Measurements from ENCODE around the gene SLC6A8. TPM values are rescaled to one million over a fixed set of nuclear protein-coding genes. Genes with fewer than 3 reads are reported as not detected.

SLC6A8 gene
- total RNA-seq, 1 experiment from 2014 or later, result 27.4 TPM

- CTCF ChIA-PET, result no interaction called here
- Mint-ChIP-seq H3K9me3 (ENCODE audit: low read depth, unreplicated experiment) (no peaks in the 10 kb centered on the region), H3K36me3 (ENCODE audit: insufficient read depth, unreplicated experiment) (peaks cover 44% of the 10 kb centered on the region), H3K27me3 (ENCODE audit: unreplicated experiment) (no peaks in the 10 kb centered on the region), H3K4me1 (ENCODE audit: low read depth, unreplicated experiment) (peaks cover 20% of the 10 kb centered on the region), H3K27ac (ENCODE audit: unreplicated experiment) (no peak overlapping the region), H3K4me3 (ENCODE audit: low read depth, unreplicated experiment) (peak overlapping the region; percentile 84)
- TF ChIP-seq CTCF (IDR thresholded peaks at IDR 0.05; ENCODE audit: unreplicated experiment), result no peak
- BruUV-seq (replicated peaks), result TSS peak; percentile 24
- intact Hi-C loops (cut with micrococcal nuclease; ENCODE audit: unreplicated experiment), result no loop called here
- DNase-seq, result no peak
These were observed 37.5 kb downstream of the SLC6A8 start for GRCh38 chrX:153725039-153725831.

- Mint-ChIP-seq H3K4me3 (ENCODE audit: low read depth, unreplicated experiment) (peak overlapping the region; percentile 45), H3K9me3 (ENCODE audit: low read depth, unreplicated experiment) (no peaks in the 10 kb centered on the region)
- BruUV-seq (replicated peaks), result no TSS peak
These were observed 38.1 kb downstream of the SLC6A8 start for GRCh38 chrX:153725832-153726285.

GRCh38 chrX:153726286-153727122 lies 38.8 kb downstream of the SLC6A8 start:
- TF ChIP-seq CTCF (IDR thresholded peaks at IDR 0.05; ENCODE audit: unreplicated experiment), result no peak
- Mint-ChIP-seq H3K27me3 (ENCODE audit: unreplicated experiment) (no peaks in the 10 kb centered on the region), H3K4me3 (ENCODE audit: low read depth, unreplicated experiment) (peak overlapping the region; percentile 50), H3K4me1 (ENCODE audit: low read depth, unreplicated experiment) (peaks cover 26% of the 10 kb centered on the region), H3K27ac (ENCODE audit: unreplicated experiment) (peak overlapping the region; percentile 54), H3K36me3 (ENCODE audit: insufficient read depth, unreplicated experiment) (peaks cover 49% of the 10 kb centered on the region), H3K9me3 (ENCODE audit: low read depth, unreplicated experiment) (peaks cover 3% of the 10 kb centered on the region)
- CTCF ChIA-PET, result no interaction called here
- intact Hi-C loops (cut with micrococcal nuclease; ENCODE audit: unreplicated experiment), result no loop called here
- DNase-seq, result peak; percentile 36
- no TSS peak for BruUV-seq (replicated peaks)

More at GRCh38 chrX:153725832-153726285, 38.1 kb downstream of the SLC6A8 start:
- CTCF ChIA-PET, result no interaction called here
- H3K27me3 Mint-ChIP-seq (ENCODE audit: unreplicated experiment), result no peaks in the 10 kb centered on the region
- no peak overlapping the region for H3K27ac Mint-ChIP-seq (ENCODE audit: unreplicated experiment)
- TF ChIP-seq CTCF (IDR thresholded peaks at IDR 0.05; ENCODE audit: unreplicated experiment), result no peak
- no peak for DNase-seq
- intact Hi-C loops (cut with micrococcal nuclease; ENCODE audit: unreplicated experiment), result no loop called here
- H3K4me1 Mint-ChIP-seq (ENCODE audit: low read depth, unreplicated experiment), result peaks cover 23% of the 10 kb centered on the region
- H3K36me3 Mint-ChIP-seq (ENCODE audit: insufficient read depth, unreplicated experiment), result peaks cover 48% of the 10 kb centered on the region

DNA sequence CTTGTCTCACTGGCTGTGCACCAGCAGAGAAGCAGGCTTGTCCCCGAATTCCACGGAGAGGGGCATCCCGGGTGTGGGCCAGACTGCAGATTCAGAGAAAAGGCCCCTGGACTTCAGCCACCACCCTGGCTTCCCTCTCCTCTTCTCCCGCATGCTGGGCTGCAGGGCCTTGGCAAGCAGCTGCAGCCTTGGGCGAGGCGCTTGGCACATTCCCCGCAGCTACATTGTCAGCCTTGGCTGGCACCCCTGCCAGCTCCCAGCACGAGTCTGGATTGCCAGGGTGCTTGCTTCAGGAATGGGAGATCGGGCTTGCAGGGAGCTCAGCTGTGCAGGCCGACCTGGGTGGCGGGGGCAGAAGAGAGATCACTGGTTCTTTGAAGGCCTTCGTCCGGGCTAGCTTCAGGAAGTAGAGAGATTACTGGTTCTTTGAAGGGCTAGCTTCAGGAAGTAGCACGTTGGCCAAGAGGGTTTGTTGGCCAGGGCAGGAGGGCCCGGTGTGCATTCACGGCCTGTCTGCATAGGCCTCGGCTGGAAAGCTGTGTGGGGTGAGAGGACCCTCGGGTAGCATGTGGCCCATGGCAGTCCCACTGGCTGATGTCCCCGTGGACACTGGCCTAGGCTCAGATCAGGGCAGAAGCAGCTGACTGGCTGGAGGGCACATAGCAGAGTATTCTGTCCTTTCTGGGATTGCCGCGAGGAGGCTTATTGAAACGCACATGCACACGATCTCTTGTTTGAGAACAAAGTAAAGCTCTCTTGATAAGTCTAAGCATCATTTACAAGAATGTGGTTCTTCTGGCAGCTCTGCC lies 39.6 kb downstream of the SLC6A8 start:
- Mint-ChIP-seq H3K27ac (ENCODE audit: unreplicated experiment) (peak overlapping the region; percentile 54), H3K27me3 (ENCODE audit: unreplicated experiment) (no peaks in the 10 kb centered on the region), H3K9me3 (ENCODE audit: low read depth, unreplicated experiment) (peaks cover 7% of the 10 kb centered on the region), H3K4me1 (ENCODE audit: low read depth, unreplicated experiment) (peaks cover 20% of the 10 kb centered on the region), H3K4me3 (ENCODE audit: low read depth, unreplicated experiment) (peak overlapping the region; percentile 50), H3K36me3 (ENCODE audit: insufficient read depth, unreplicated experiment) (peaks cover 45% of the 10 kb centered on the region)
- no TSS peak for BruUV-seq (replicated peaks)
- DNase-seq, result peak; percentile 18
- intact Hi-C loops (cut with micrococcal nuclease; ENCODE audit: unreplicated experiment), result no loop called here
- TF ChIP-seq CTCF (IDR thresholded peaks at IDR 0.05; ENCODE audit: unreplicated experiment), result no peak
- CTCF ChIA-PET, result no interaction called here

Data from Calu3 (cell line).